GM18951 (cell line): ENCODE measurements around the gene CASP3.
"Not testable (repeated sequence)": the region's sequence is repeated elsewhere in the genome, so short reads cannot be mapped to it uniquely, and the experiment has no call there.

Experiments used
- POLR2A ChIP-seq: IDR thresholded peaks from 4 replicates; pipeline ENCODE4 v1.6.1; 2011; ENCODE audit warnings: mild to moderate bottlenecking; ENCODE audit not compliant: insufficient read length, insufficient read depth; ENCODE audit errors: extremely low read depth
- in situ Hi-C: fragments of 300-500 bp; cut with MboI; formaldehyde crosslinking; loops from one replicate; pipeline ENCODE4 v1.12.0; 2022; ENCODE audit warnings: low sequenced_read_pairs, mixed read lengths, inconsistent platforms; ENCODE audit not compliant: unreplicated experiment

The CASP3 gene

GRCh38 chr4:184616633-184617551 is 32.4 kb downstream of the CASP3 start:
- in situ Hi-C loops: no loop called here
- TF ChIP-seq POLR2A: peak; percentile 23

DNA sequence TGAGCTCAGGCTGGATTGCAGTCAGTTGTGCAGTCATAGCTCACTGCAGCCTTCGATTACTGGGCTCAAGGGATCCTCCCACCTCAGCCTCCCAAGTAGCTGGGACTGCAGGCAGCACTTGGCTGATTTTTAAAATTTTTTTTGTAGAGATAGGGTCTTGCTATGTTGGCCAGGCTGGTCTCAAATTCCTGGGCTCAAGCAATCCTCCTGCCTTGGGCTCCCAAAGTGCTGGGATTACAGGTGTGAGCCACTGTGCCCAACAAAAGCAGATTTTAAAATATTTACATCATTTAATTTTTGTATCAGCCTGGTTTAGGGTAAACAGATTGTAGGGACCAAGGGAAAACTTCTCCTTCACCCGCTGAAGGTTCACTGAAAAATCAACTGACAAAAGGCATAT is 33.1 kb downstream of the CASP3 start:
- in situ Hi-C loops: not testable (repeated sequence)

DNA sequence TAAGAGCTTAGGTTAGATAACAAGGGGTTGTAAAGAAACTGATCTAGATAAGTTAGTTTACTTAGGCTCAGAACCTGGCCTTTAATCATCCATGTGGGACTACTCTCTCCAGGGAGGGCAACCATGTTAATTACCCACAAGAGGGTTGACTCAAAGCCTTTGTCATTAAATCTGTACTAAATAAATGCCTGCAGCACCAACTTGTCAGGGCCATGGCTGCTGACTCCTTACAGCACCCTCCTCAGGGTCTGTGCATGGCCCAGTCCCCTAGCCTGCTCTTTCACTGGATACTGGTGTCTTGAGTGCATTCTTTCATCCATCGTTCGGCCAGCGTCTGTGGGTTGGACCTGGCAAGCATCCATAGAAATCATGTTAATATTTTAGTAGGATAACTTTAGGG is 34.7 kb downstream of the CASP3 start:
- TF ChIP-seq POLR2A: no peak
- in situ Hi-C loops: no loop called here

- in situ Hi-C loops: no loop called here
- TF ChIP-seq POLR2A: no peak
These were observed 35.8 kb downstream of the CASP3 start for GRCh38 chr4:184613405-184613804.

GRCh38 chr4:184612074-184612473 is 37.2 kb downstream of the CASP3 start:
- in situ Hi-C loops: no loop called here
- TF ChIP-seq POLR2A: no peak

GRCh38 chr4:184607429-184607828 is 41.8 kb downstream of the CASP3 start:
- in situ Hi-C loops: not testable (repeated sequence)

DNA sequence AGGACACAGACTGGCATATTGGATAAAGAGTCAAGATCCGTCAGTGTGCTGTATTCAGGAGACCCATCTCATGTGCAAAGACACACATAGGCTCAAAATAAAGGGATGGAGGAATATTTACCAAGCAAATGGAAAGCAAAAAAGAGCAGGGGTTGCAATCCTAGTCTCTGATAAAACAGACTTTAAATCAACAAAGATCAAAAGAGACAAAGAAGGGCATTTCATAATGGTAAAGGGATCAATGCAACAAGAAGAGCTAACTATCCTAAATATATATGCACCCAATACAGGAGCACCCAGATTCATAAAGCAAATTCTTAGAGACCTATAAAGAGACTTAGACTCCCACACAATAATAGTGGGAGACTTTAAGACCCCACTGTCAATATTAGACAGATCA is 46.4 kb downstream of the CASP3 start:
- in situ Hi-C loops: not testable (repeated sequence)

DNA sequence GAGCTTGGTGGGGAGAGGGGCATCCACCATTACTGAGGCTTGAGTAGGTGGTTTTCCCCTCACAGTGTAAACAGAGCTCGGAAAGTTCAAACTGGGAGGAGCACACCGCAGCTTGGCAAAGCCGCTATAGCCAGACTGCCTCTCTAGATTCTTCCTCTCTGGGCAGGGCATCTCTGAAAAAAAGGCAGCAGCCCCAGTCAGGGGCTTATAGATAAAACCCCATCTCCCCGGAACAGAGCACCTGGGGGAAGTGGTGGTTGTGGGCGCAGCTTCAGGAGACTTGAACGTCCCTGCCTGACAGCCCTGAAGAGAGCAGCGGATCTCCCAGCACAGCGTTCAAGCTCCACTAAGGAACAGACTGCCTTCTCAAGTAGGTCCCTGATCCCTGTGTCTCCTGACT is 48.3 kb downstream of the CASP3 start:
- in situ Hi-C loops: not testable (repeated sequence)

DNA sequence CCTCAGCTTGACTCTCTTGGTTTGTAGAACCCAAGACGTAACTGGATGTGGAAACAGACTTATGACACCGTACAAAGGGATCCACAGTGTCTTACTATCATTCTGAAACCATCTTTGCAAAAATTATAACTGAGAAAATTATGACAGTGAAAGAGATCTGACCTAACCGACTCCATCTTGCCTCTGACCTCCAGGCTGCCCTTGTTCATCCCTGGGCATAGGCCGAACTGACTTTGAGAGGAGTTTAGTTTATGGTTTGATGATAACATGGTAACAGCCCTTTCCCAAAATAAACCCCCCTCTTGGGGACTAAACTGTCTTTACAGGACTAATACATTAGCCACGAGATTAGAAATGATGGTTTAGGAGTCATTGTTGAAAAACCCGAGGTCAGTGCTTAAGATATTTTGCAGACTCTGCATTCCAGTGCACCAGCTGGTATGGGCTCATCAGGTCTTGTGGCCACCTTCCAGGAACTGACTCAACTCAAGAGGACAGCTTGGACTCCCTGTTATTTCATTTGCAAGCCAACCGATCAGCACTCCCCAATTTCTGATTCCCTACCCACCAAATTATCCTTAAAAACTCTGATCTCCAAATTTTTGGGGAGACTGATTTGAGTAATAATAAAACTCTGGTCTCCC is 49.6 kb downstream of the CASP3 start:
- in situ Hi-C loops: no loop called here
- no peak for TF ChIP-seq POLR2A

DNA sequence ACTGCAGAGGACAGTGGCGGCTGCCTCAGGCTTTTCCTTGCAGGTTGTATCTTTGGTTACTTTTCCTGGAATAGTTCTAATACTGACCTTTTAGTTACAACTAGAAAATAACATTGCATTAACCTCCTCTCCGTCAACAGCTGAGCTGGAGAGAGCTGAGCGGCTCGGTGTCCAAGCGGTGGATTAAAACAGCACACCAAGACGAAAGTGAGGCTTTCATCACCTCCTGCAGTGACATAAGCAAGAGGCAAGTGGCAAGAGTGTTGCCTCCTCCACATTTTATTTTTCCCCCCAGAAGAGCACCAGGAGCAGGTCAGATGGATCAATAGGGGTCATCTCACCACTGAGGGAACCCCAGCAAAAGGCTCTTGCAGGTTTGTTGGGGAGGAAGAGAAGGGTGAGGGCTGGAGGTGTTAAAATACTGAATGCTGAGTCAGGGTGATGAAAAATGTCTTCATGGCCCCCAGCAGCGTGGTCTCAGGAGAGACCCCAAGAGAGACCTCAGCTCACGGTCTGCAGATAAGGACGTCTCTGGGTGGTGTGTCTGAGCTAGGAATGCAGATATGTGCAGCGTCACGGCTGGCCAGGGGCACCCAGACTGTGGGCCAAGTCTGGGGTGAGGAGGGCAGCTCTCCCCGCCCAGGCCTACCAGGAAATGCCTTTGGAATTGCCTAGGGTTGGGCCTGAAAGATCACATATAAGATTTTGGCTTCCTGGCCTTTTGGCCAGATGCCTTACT is 50.3 kb downstream of the CASP3 start:
- no peak for TF ChIP-seq POLR2A
- in situ Hi-C loops: no loop called here

GRCh38 chr4:184596617-184597185 is 52.5 kb downstream of the CASP3 start:
- in situ Hi-C loops: no loop called here
- TF ChIP-seq POLR2A: no peak

DNA sequence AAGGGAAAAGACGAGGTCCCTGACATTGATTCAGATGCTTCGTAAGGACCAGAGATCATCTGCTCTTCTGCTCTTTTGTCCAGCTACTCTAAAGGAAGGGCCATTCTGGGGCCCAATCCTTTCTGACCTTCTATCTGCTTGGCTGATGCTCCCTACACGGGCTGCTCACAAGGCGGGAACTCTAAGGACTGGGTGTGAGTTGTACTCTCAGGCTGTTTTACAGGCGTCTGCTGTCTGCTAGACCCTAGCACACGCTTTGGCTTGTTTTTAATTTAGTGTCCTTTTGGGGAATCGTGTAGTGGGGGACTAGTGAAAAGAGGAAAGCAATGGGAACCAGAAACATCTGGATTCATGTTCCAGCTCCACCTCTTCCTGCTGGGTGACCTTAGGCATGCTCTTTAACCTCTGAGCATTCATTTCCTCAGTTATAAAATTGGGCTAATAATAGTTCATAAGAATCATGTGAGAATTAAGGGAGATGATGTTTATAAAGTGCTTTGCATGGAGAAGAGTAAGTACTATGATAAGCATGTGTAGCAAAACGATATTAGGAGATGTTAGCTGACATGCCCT is 53.1 kb downstream of the CASP3 start:
- in situ Hi-C loops: no loop called here
- no peak for TF ChIP-seq POLR2A

GRCh38 chr4:184595430-184595829 is 53.8 kb downstream of the CASP3 start:
- in situ Hi-C loops: no loop called here
- no peak for TF ChIP-seq POLR2A
